Tibial nerve (tissue), 4 donors: ENCODE data around the gene AP2A2. TPM values are rescaled to one million over a fixed set of nuclear protein-coding genes. Genes with fewer than 3 reads are reported as not detected.

Source experiments
- DNase-seq, 2 donors: peaks; one replicate each; pipeline ENCODE4 v3.0.0-alpha.2; 2019; ENCODE audit warnings: low spot score in 2 of 2
- H3K27ac ChIP-seq, 4 donors: fragments of 200-600 bp; sonication (generic) in 3 of 4; one replicate each; pipeline ENCODE4 v1.5.1; 2017 to 2019; ENCODE audit warnings: mild to moderate bottlenecking in 1 of 4
- H3K27me3 ChIP-seq, 2 donors: fragments of 200-600 bp; sonication (generic) in 1 of 2; one replicate each; pipeline versions ENCODE4 v1.5.1 to v1.6.0; 2017 to 2019
- H3K36me3 ChIP-seq, 3 donors: fragments of 200-600 bp; sonication (generic); one replicate each; pipeline ENCODE4 v1.5.1; 2018 to 2019
- H3K4me1 ChIP-seq, 4 donors: fragments of 200-600 bp; sonication (generic) in 3 of 4; one replicate each; pipeline ENCODE4 v1.5.1; 2017 to 2019
- H3K4me3 ChIP-seq, 4 donors: fragments of 200-600 bp; sonication (generic) in 3 of 4; one replicate each; pipeline ENCODE4 v1.5.1; 2017 to 2019; ENCODE audit warnings: mild to moderate bottlenecking in 1 of 4, moderate library complexity in 1 of 4
- H3K9me3 ChIP-seq, 4 donors: fragments of 200-600 bp; sonication (generic) in 3 of 4; one replicate each; pipeline ENCODE4 v1.5.1; 2017 to 2019
- CTCF ChIP-seq, 5 experiments: fragments of 200-600 bp in 3 of 5; fragments of 450-650 bp in 2 of 5; sonication (generic) in 3 of 5; IDR thresholded peaks; one replicate each; pipeline ENCODE4 v1.5.1; 2016 to 2019; ENCODE audit warnings: antibody characterized with exemption in 5 of 5, mild to moderate bottlenecking in 3 of 5, moderate library complexity in 2 of 5
- EP300 ChIP-seq, 2 donors: sonication (generic); formaldehyde crosslinking; IDR thresholded peaks; one replicate each; pipeline ENCODE4 v1.6.1; 2017; ENCODE audit warnings: antibody characterized with exemption in 2 of 2, mild to moderate bottlenecking in 1 of 2
- POLR2A ChIP-seq, 2 donors: fragments of 450-650 bp; IDR thresholded peaks; one replicate each; pipeline ENCODE4 v1.6.1; 2017; ENCODE audit warnings: antibody characterized with exemption in 2 of 2, mild to moderate bottlenecking in 2 of 2, moderate library complexity in 2 of 2
- WGBS, 2 donors: methylation state at CpG; one replicate each; pipeline ENCODE4 v1.1.5; 2018; 5-methylcytosine and 5-hydroxymethylcytosine counted together
- total RNA-seq, 4 donors: library from RNA; depleted of rRNA; stranded (reverse); fragments of >200 nt; gene quantifications; one replicate each; pipeline ENCODE4 v1.1.0, GENCODE V29; 2016

The AP2A2 gene
- total RNA-seq, 4 donors from 2014 or later: 70.8 to 136 (median 90.3) TPM

- H3K27ac ChIP-seq: no peak overlapping the region
- peak in 1 of 2 donors; percentile 23 for DNase-seq
- H3K27me3 ChIP-seq: no peaks in the 10 kb centered on the region
- no peak overlapping the region for H3K4me3 ChIP-seq
- peaks cover 0 to 81% (median 33%) of the 10 kb centered on the region in 3 donors for H3K36me3 ChIP-seq
- TF ChIP-seq CTCF (IDR thresholded peaks at IDR 0.05): peak in 2 of 5 experiments; percentile 9 to 49
- TF ChIP-seq POLR2A (IDR thresholded peaks at IDR 0.05): no peak
- no peak for TF ChIP-seq EP300 (IDR thresholded peaks at IDR 0.05)
- H3K4me1 ChIP-seq: peaks cover 0 to 3% (median 0%) of the 10 kb centered on the region in 4 donors
- 73 to 84% methylated on average over 18 to 20 of the region's 22 CpGs for WGBS, 2 donors
- no peaks in the 10 kb centered on the region for H3K9me3 ChIP-seq
These were observed 27.0 kb upstream of the AP2A2 start for GRCh38 chr11:898540-899190.

GRCh38 chr11:899724-900123 is 25.9 kb upstream of the AP2A2 start:
- Histone ChIP-seq H3K36me3 (peaks cover 0 to 84% (median 33%) of the 10 kb centered on the region in 3 donors), H3K27me3 (no peaks in the 10 kb centered on the region), H3K4me3 (no peak overlapping the region), H3K4me1 (peaks cover 0 to 3% (median 0%) of the 10 kb centered on the region in 4 donors), H3K27ac (no peak overlapping the region), H3K9me3 (no peaks in the 10 kb centered on the region)
- 86 to 87% methylated on average over 9 to 10 of the region's 11 CpGs for WGBS, 2 donors
- no peak for DNase-seq
- TF ChIP-seq CTCF (IDR thresholded peaks at IDR 0.05): no peak
- TF ChIP-seq POLR2A (IDR thresholded peaks at IDR 0.05): no peak
- no peak for TF ChIP-seq EP300 (IDR thresholded peaks at IDR 0.05)

DNA sequence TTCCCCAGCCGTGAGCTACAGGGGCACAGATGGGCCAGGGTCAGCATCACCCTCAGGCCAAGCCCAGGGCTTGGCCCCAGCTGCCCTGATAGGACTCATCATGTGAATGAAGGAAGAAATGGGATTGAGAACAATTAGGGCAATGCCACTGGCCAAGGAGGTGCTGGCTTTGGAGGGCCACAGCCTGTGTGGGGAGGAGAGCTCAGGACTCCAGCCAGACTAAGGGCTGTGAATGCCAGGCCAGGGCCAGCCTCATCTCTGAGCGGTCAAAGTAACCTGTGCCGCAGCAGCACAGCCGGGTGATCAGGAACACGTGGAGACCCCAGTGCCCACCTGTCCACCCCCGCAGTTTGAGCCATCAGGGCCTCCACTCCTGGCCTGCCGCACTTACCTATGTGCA is 25.1 kb upstream of the AP2A2 start:
- no peak for TF ChIP-seq POLR2A (IDR thresholded peaks at IDR 0.05)
- no peak for TF ChIP-seq CTCF (IDR thresholded peaks at IDR 0.05)
- no peak for TF ChIP-seq EP300 (IDR thresholded peaks at IDR 0.05)
- Histone ChIP-seq H3K27me3 (no peaks in the 10 kb centered on the region), H3K4me3 (no peak overlapping the region), H3K36me3 (peaks cover 0 to 81% (median 33%) of the 10 kb centered on the region in 3 donors), H3K9me3 (no peaks in the 10 kb centered on the region), H3K27ac (no peak overlapping the region), H3K4me1 (peaks cover 0 to 3% (median 0%) of the 10 kb centered on the region in 4 donors)
- 50 to 92% methylated on average over 1 to 7 of the region's 7 CpGs for WGBS, 2 donors
- DNase-seq: no peak

GRCh38 chr11:901452-902061 is 24.1 kb upstream of the AP2A2 start:
- Histone ChIP-seq H3K36me3 (peaks cover 0 to 85% (median 33%) of the 10 kb centered on the region in 3 donors), H3K9me3 (no peaks in the 10 kb centered on the region), H3K27me3 (no peaks in the 10 kb centered on the region), H3K4me1 (peaks cover 0 to 3% (median 0%) of the 10 kb centered on the region in 4 donors), H3K27ac (no peak overlapping the region), H3K4me3 (no peak overlapping the region)
- no peak for DNase-seq
- TF ChIP-seq CTCF (IDR thresholded peaks at IDR 0.05) (no peak), EP300 (IDR thresholded peaks at IDR 0.05) (no peak), POLR2A (IDR thresholded peaks at IDR 0.05) (no peak)
- WGBS, 2 donors: 90 to 94% methylated on average over 12 to 19 of the region's 19 CpGs

- no peak for TF ChIP-seq CTCF (IDR thresholded peaks at IDR 0.05)
- no peak for TF ChIP-seq EP300 (IDR thresholded peaks at IDR 0.05)
- no peak for TF ChIP-seq POLR2A (IDR thresholded peaks at IDR 0.05)
- WGBS, 2 donors: 88 to 92% methylated on average over 7 of the region's 7 CpGs
- Histone ChIP-seq H3K27me3 (no peaks in the 10 kb centered on the region), H3K9me3 (no peaks in the 10 kb centered on the region), H3K27ac (no peak overlapping the region), H3K36me3 (peaks cover 0 to 87% (median 31%) of the 10 kb centered on the region in 3 donors), H3K4me1 (peaks cover 0 to 13% (median under 1%) of the 10 kb centered on the region in 4 donors), H3K4me3 (no peak overlapping the region)
- DNase-seq: no peak
These were observed 21.3 kb upstream of the AP2A2 start for GRCh38 chr11:904380-904779.
